Renal cortex interstitium (tissue), 11 donors: ENCODE data around the gene PIK3R1. TPM values are rescaled to one million over a fixed set of nuclear protein-coding genes. Genes with fewer than 3 reads are reported as not detected.

ENCODE experiments used
- DNase-seq, 11 donors: peaks; one replicate each; pipeline ENCODE4 v3.0.0-alpha.2; 2013; ENCODE audit warnings: low read depth in 9 of 11, low spot score in 4 of 11; ENCODE audit errors: extremely low read depth in 1 of 11
- polyA plus RNA-seq, 3 donors: library from polyadenylated mRNA; unstranded; fragments of 120-200 nt; gene quantifications; one replicate each; pipeline ENCODE4 v1.2.1, GENCODE V29; 2013; ENCODE audit not compliant: insufficient read length in 3 of 3

PIK3R1 gene
- polyA plus RNA-seq, 3 donors: 73.7 to 94.6 (median 84.0) TPM

DNA sequence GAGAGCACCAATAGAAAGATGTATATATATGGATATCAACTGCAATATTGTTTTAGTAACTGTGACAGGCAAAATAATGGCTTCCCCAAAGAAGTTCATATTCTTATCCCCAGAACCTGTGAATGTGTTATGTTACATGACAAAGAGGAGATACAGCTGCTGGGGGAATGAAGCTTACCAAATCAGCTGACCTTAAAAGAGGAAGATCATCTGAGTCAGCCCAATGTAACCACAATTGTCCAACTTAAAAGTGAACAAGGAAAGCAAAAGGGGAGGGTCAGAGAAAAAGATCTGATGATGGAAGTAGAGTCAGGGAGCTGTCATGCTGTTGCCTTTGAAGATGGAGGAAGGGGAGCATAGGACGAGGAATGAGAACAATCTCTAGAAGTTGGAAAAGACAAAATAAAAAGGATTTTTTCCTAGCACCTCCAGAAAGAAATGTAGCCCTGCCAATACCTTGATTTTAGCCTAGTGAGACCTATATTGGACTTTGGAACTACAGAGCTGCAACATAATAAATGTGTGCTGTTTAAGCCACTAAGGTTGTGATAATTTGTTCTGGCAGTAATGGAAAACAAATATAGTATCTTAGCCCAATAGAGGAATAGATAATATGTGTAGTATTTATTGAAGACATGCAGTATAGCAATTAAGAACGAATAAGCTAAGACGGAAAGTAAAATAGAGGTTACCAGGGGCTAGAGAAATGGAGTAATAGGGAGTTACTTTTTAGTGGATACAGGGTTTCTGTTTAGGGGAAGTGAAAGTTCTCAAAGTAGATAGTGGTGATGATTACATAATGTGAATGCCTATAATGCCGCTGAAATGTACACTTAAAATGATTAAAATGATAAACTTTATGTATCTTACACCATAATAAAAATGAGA, 115.9 kb downstream of the PIK3R1 start:
- no peak for DNase-seq

DNA sequence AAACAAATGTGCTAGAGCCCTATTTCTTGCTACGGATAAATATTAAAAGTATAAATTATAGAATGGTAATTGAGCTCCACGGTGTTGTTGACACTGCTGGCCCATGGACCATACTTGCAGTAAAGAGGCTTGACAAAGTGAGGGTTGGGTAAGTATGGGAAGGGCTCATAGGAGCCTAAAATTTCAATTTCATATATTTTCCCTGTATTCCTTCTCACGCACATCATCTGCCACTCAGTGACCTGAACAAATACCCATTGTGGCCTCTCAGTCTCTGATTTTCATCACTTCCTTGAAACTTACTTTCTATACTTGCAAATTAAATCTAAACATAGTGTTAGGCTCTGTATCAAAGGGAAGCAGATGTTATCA, 116.5 kb downstream of the PIK3R1 start:
- no peak for DNase-seq

GRCh38 chr5:68332556-68332955, 117.0 kb downstream of the PIK3R1 start:
- DNase-seq: no peak

DNA sequence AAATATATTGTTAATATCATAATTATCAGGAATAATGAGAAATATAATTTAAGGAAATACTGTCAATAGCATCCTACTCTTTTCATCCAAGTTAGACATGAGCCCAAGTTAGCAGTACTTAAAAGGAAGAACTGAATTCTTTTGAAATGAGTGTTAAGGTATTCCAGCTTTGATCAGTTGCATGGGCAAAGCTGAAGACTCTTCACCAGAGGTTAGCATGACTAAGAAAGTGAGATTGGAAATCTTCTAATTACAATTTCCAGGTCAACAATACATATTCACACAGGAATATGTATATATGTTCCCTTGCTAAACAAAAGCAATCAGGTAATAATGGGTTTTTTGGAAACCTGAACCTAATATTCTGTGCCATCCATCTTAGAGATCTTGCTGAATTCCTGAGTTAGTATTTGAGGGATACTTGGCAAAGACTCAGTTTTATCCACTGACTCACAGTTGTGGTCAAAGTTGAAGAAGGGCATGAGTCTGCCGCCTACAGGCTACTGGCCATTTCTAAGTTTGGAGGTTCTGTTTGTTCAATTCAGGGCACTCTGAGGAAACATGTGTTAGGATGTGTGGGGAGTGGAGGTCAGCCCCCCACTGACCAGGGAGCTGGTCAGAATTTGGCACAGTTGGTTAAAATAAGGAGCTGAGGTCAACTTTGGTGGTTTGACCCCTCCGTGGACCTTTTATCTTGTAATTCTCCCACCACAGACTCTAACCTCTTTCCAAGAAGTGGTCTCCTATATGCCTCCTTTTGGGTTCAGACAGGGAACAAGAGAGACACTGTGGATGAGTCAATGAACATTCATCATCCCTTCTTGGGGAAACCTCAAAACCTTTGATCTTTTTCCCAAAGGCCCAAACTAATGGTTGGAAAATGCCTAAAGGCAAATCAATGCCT, 118.3 kb downstream of the PIK3R1 start:
- no peak for DNase-seq

DNA sequence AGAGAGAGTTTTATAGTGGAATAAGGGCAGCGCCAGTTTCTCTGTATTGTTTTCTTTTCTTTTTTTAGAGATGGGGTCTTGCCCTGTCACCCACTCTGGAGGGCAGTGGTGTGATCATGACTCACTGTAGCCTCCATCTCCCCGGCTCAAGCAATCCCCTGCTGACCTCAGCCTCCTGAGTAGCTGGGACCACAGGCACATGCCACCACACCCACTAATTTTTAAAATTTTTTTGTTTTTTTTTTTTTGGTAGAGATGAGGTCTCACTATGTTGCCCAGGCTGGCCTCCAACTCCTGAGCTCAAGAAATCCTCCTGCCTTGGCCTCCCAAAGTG, 119.0 kb downstream of the PIK3R1 start:
- no peak for DNase-seq

GRCh38 chr5:68335075-68335474, 119.5 kb downstream of the PIK3R1 start:
- DNase-seq: no peak

DNA sequence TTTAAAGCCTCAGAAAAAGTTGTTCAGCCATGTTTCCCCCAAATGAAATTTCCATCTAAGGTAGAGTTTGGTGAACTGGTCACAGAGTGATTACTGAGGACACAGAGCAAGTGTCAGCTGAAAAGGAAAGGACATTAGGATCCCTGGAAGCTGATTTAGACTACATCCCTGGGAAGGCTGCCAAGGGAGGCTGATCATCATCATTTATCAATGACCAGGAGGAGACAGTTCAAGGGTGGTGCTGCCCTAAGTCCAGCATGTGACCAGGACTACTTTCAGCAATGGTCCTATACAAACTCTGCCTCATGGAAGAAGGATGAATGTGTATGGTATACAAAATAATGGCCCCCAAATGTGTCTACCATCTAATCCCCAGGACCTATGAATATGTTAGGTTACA, 120.6 kb downstream of the PIK3R1 start:
- no peak for DNase-seq

- DNase-seq: no peak
These were observed 121.7 kb downstream of the PIK3R1 start for GRCh38 chr5:68337235-68337634.

DNA sequence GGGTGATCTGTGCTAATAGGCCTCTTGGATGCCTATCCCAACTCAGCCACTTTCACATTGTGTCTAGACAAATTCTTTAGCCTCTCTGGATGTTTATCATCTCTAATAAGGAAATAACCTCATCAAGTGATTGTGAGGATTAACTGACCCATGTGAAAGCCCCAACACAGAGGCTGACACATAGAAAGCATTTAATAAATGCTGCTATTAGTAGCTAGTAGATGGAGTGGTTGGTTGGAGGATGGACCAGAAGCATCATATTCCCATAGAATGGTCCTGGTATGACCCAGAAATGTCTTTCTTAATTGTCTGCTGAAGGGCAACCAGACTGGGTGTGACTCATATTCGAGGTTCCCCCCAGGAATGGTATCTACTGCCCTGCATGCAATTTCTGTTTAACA, 124.4 kb downstream of the PIK3R1 start:
- no peak for DNase-seq

DNA sequence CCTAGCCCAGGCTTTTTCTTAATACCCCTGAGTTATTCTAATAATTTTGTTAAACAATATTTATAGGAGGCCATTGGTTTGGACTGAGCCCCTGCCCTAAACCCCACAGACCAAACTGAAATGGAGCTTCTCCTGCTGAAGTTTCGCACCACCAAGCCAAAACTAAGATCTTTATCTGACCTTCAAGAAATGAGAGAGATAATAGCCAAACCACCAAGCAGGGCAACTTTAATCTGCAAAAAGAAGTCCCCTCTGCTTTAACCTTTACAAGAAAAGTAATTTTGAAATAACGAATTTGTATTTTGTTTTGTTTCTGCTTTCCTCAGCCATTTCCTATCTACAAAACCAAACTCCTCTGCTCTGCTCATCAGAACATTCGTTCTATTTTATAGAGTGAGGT, 125.5 kb downstream of the PIK3R1 start:
- DNase-seq: no peak

DNA sequence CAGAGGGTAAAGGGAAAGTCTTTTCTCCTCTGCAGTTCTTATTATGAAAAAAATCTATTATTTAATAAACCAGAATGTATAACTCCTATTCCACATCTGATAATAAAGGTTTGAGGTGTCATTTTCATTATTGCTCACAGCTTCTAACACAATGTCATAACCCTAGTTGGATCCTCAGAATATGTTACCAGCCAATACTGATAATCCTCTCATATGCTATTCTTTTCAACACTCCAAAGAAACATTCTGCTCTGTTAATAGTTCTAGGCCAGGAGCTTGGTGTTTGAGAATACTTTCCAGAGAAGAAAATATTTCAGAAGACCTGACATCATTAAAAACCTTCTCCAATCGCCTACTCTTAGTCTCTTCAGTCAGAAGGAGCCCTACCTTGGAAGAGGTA, 127.1 kb downstream of the PIK3R1 start:
- no peak for DNase-seq

- no peak for DNase-seq
These were observed 127.9 kb downstream of the PIK3R1 start for GRCh38 chr5:68343421-68343826.

GRCh38 chr5:68344447-68345111, 129.0 kb downstream of the PIK3R1 start:
- DNase-seq: no peak

DNA sequence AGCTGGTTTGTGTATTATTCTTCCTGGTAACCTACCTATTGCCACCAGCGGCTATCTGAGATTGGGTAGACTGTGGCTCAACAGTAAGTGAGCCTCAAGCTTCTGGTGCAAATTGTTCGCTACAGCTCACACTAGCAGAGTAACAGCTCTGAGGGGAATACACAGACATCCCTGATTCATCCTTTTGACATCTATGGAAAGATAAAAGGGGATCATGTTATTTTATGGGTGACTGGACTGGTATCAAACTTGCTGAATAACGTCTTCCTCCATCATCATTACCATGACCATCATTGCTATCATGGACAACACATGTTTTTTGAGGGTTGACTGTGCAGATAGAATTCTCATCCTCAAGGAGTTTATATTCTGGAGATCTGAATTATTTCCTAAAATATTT, 129.6 kb downstream of the PIK3R1 start:
- no peak for DNase-seq

DNA sequence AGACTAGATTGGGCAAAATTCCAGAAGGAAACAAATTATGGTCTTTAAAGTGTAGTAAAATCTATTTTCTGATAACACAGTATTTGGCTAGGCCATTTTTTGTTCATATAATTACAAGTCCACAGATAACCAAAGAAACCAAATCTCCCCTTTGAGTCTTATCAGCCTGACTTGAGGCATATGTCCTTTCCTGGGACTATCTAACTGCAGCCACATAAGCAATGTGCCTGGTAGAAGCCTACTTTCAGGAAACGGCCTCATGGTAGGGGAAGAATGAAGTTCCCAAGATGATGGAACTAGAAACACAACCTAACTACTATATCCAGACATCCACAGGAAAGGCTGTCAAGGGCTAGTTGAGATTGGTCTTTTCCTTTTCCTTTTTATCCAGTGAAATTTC, 130.0 kb downstream of the PIK3R1 start:
- DNase-seq: no peak

DNA sequence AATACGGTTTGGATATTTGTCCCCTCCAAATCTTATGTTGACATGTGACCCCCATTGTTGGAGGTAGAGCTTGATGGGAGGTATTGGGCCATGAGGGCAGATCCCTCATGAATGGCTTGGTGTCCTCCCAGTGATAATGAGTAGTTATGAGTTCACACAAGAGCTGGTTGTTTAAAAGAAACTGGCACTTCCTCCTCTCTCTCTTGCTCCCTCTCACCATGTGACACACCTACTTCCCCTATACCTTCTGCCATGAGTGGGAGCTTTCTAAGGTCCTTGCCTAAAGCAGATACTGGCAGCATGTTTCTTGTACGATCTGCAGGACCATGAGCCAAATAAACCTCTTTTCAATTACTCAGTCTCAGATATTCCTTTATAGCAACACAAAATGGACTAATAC, 132.0 kb downstream of the PIK3R1 start:
- no peak for DNase-seq

DNA sequence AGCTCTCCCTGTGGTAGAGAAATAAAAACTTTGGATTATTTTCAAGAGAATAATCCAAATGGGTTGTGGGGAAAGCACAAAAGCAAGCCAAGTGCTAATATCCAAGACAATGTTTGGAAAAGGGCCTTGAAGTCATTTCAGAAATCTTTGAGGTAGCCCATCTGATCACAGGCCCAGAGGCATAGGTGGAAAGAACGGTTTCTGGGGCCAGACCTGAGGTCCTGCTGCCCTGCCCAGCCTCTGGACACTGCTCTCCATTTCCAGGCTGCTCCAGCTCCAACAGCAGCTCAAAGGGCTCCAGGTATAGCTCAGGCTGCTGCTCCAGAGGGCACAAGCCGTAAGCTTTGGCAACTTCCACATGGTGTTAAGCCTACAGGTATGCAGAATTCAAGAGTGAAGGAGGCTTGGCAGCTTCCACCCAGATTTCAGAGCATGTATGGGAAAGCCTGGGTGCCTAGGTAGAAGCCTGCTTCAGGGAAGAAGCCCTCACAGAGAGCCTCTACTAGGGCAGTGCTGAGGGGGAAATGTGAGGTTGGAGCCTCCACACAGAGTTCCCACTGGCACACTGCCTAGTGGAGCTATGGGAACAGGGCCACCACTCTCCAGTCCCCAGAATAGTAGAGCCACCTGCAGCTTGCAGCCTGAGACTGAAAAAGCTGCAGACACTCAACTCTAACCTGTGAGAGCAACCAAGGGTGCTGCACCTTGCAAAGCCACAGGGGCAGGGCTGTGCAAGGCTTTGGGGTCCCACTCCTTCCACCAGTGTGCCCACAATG, 133.1 kb downstream of the PIK3R1 start:
- DNase-seq: no peak

DNA sequence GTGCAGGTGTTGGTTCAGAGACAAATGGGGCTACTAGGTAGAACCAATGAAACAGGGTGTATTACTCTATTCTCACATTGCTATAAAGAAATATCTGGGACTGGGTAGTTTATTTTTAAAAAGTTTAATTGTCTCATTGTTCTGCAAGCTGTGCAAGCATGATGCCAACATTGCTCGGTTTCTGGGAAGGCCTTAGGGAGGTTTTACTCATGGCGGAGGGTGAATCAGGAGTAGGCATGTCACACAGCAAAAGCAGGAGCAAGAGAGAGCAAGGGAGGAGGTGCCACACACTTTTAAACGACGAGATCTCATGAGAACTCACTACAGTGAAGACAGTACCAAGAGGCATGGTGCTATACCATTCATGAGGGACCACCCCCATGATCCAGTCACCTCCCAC, 134.6 kb downstream of the PIK3R1 start:
- no peak for DNase-seq
